OCI-M1 (cell line): Measurements from ENCODE around the gene SCGB3A1.

Source experiments
- DNase-seq: peaks from one replicate; lab custom pipeline; 2025; lab: John Stamatoyannopoulos, UW

The SCGB3A1 gene

DNA sequence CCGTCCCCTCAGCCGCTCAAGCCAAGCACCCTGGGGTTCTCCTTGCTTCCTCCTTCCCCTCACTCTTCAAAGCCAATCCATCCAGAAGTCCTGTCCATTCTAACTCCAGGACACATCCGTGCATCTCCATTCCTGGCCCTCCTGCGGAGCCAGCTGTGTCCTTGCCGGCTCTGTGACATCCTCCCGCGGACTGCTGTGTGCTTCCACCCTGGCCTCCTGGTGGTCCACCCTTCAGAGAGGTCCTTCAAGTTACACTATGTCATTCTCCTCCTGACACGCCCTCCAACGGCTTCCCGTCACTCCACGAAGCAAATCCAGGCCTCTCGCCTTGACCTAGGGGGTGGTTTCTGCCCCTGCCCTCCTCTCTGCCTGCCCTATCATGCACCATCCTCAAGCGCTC is 13.0 kb upstream of the SCGB3A1 start:
- DNase-seq = no peak

DNA sequence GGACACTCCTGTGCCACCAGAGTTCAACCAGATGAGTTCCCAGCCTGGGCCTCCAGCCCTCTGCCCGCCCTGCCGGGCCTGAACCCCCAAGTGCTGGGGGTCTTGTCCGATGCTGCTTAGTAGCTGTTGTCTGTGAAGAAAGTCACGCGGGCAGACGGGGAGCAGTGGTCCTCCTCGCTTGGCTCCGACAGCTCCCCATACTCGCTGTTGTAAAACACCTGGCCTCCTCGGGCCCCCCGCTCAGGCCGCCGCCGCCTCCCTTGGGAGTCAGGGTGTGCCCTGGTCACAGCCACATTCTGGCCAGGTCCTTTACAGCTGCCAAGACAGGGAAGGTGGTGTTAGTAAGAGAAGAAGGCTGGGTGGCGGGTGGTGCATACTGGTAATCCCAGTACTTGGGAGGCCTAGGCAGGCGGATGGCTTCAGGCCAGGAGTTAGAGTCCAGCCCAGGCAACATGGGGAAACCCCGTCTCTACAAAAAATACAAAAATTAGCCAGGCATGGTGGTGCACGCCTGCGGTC is 11.8 kb upstream of the SCGB3A1 start:
- no peak for DNase-seq

DNA sequence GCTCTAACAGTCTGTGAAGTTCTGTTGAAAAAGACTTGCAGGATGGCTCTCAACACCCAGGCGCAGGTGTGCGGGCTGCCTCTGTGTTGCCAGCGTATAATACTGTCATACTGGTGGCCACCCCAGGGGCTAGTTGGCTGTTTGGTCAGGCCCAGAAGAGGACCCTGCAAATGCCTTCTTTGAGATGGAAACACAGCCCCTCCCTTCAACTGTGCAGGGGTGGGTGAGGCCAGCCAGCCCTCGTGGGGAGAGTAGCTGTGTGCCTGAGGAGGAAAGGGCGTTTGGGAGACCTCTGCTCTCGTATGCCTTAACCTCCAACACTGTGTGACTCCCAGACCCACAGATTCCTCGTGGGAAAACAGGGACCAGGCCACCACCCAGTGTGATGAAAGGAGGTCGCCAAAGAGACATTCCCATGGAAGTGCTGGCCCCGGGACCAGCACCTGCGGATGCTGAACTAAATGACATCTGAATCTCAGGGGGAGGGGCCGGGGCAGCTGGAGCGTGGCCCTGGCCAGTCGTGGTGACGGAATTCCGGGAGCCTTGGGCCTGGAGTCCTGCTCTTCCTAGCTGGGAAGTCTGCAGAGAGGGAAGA is 11.3 kb upstream of the SCGB3A1 start:
- no peak for DNase-seq

DNA sequence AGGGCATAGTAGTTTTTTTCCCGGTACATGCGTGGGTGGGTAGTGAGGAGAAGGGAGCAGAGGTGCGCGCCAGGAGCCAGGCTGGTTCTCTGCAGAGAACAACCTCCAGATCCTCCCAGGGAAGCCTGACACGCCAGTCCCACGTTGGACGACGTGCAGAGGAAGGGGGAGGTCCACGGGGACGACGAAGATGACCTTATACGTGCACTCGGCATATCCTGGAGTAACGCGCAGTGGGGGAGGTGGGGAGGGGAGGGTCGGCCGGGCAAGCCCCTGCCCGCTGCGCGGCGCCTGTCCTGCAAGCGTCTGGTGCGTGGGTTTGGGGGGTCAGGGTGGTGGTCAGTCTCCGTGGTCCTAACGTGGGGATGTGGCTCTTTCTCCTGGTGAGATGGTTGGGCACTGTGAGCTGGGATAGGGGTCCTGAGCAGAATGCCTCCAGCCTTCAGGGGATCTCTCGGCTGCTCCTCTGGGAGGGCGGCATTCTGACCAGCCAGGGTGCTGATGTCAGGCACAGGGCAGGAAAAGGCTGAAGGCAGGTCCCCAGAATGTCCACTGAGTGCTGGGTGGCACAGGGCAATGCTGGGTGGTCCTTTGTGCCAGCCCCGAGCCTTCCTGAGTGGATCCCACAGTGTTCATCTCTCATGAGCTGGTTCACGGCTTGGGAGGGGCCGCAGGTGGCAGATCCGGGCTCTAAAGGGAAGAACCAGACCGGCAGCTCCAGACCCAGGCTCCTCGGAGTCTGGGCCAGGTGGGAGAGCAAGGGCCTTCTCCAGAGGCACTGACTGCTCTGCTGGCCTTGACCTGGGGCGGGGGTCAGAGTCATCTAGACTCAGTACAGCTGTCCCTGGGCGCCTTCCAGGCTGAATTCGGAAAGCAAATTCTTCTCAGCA is 10.5 kb upstream of the SCGB3A1 start:
- no peak for DNase-seq

DNA sequence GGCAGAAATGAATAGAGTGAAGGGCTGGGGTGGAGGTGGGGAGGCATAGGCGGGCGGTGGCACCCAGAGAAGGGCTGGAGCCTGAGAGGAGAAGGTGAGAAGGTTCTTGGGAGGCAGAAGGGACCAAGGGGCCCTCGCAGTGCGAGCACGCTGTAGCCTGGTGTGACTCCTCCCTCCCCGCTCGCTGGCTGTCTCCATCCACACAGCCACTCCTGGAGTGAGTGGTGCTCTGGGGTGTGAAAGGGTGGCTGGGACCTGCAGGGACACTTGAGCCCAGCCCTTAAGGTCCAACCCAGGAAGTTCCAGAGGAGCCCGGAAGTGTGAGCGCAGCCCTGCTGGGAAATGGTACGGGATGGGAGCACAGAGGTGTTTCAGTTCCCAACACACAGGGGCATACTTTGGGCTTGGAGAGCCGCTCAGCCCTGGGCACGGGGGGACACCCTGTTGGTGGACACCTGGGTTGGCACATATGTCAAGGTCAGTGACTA is 9.3 kb upstream of the SCGB3A1 start:
- no peak for DNase-seq

DNA sequence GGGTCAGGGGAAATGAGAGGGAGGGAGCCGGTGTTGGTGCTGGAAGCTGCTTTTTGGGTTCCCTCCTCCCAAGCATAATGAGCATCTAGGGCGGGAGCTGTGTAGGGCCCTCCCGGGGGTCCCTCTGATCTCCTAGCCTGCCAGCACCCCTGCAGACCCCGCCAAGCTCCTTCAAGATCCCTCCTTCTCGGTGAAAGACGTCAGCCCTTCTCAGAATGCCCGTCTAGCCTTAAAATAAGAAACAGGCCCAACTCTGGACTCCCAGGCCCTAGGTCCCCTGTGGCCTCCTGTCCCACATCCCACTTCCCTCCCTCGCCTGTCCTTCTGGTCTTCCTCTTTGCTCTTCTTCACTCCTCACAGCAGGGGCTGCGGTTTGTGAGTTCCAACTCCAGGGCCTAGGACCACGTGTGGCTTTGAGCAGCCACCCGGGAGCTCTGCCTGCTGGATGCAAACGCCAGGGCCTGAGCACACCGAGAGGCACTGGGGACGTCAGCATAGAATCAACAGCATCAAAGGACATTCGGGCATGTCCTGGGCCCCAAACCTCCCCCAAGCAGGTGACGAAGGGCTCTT is 8.8 kb upstream of the SCGB3A1 start:
- no peak for DNase-seq

DNA sequence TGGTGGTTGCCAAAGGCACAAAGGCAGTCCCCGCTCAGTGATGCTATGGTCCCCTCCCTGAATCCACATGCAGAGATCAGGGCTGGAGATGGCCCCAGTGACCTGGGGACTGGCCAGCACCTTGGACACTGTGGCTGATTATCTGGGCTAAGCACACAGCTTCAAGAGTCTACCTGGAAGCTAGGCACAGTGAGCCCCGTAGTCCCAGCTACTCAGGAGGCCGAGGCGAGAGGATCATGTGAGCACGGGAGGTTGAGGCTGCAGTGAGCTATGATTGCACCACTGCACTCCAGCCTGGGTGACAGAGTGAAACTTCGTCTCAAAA is 8.3 kb upstream of the SCGB3A1 start:
- DNase-seq = no peak

DNA sequence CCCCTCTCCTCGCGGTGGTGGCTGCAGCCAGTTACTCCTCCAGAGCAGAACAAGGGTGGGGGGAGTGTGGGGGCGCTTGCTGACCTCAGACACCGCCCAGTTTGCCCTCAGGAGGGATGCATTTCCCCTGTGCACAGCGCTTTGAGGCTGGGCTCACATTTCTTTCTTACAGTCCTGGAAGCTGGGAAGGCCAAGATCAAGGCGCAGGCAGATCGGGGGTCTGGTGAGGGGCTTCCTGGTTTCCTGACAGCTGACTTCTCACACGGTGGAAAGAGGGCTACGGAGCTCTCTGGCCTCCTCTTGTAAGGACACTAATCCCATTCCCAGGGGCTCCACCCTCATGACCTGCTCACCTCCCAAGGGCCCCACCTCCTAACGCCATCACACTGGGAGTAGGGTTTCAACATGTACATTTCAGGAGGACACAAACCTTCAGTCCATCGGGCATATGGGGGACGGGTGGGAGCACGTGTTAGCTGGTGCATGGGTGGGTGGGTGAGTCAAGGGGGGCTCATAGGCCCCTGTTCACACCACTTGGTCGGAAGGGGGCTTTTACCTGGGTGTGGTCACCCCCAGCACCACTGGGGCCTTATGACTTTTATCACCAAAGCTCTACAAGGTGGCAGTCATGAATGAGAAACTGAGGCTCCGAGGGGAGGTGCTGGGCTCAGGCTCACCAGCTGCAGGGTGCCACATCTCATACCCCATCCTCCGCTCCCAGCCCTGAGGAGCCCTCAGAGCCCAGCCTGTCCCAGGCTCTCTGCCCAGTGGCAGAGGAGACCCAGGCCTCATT is 7.7 kb upstream of the SCGB3A1 start:
- no peak for DNase-seq

DNA sequence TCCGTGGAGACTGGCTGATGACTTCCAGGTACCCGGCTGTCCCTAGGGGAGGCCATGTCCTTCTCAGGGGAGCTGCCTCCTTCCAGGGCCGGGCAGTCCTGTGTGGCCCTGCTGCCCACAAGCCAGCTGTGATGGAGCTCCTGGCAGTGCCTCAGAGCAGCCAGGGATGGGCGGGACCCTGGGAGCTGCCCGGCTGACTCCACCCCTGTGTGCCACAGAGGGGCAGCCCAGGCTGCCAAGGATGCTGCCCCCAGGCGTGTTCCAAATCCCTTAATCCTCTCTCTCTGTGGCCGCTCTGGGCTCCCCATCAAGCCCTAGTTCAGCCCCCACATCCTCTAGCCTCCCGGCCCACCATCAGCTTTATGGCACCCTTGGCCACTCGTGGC is 7.0 kb upstream of the SCGB3A1 start:
- no peak for DNase-seq

DNA sequence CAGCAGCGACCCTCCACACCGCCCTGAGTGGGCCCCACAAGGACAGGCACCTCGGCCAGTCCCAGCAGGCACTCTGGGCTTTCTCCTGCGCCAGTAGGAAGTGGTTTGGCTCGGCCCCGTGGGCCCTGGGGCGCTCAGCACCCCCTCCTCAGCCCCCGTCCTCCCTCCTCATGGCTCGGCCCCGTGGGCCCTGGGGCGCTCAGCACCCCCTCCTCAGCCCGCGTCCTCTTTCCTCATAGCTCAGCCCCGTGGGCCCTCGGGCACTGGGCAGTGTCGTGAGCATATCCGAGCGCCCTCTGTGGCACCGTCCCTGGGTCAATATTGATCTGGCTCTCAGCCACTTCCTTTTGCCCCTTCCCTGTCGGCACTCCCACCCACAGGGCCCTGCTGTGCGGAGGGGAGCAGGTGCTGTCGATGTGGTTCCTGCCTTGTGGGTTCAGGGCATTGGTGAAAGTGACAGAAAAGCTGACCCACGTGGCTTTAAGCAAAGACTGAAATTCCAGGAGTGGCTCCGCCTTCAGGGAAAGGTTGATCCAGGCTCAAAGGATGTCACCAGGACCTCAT is 5.5 kb upstream of the SCGB3A1 start:
- DNase-seq = no peak

DNA sequence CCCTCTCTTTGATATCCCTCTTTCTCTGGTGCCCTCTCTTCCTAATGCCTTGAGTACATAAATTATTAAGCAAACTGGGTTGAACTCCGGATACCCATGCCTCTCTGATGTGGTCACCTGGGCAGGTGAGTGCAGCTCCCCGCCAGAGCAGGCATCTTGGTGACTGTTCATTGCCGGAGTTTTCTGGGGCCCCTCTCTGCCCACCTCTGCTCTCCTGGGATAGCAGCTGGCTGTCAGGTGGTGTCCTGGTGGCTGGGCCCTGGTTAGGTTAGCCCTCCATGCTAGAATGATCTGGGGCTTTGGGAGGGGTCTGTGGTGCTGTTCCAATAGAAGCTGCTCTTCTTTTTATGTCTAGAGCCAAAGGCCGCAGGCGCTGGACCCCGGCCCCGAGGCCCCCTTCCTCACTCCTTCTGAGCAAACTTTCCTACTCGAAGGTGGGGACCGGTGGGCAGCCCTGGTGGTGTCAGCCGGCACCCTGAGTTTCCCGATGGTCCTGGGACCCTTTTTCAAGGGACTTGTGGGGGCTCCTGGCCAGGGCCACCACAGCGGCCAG is 4.9 kb upstream of the SCGB3A1 start:
- no peak for DNase-seq

DNA sequence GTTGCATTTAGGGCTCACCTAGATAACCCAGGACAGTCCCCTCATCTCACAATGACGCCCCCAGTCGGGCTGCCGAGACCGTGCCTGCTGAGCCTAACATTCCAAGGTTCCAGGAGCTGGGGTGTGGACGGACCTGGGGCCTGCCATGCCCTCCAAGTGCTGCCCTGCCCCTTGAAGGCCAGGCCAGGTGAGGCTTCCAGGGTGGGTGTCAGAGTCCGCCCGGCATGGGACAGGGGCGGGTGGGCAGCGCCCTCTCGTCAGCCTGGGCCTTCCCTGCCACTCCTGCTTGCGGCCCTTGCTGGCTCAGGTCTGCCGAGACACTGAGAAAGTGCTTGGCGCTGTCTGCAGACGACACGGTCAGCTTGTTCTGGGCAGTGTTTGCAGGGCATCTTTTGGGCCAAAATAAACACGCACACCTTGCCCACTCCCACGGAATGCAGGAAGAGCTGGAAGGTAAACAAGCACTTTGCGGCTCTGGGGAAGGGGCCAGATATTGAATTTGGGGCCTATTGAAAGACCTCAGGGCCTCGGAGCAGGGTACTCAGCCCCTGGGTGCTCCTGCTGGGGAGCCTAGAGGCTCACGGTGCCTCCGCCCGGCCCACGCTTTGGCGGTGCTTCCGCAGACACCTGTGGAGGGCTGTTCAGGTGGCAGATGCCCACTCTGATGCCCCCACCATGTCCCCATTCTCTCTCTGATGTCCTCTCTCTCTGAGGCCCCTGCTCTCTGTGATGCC is 4.2 kb upstream of the SCGB3A1 start:
- DNase-seq = no peak

DNA sequence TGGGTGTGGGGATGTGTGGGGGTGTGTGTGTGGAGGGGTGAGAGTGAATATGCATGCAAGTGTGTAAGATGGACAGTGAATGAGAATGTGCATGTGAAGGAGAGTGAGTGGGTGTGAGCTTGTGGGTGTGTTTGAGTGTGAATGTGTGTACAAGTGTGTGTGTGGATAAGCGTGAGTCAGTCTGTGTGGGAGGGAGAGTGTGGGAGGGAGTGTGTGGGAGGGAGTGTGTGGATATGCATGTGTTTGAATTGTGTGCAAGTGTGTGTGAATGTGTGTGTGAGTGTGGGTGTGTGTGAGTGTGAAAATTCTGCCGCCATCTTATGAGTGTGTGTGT is 3.7 kb upstream of the SCGB3A1 start:
- no peak for DNase-seq

DNA sequence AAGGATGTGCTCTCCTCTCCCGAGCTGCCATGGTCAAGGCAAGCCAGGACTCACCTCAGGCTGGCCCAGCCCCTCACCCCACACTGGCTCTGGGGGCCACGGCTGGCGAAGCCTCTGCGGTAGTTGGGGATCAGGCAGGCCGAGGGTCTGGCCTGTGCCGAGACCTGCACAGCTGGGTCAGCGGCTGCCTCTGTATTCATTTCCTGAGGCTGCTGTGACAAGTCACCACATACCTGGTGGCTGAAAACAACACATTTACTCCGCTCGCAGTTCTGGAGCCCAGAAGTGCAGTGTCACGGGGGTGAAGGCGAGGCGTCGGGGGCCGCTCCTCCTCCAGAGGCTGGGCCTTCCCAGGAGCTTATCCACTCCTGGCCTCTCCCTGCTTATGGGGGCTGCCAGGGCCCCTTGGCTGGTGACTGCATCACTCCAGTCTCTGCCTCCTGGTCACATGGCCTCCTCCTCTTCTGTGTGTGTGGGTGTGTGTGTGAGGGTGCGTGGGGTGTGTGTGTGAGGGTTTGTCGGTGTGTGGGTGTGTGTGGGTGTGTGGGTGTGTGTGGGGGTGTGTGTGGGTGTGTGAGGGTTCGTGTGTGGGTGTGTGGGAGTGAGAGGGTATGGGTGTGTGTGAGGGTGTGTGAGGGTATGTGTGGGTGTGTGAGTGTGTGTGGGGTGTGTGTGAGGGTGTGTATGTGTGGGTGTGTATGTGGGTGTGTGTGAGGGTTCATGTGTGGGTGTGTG is 3.2 kb upstream of the SCGB3A1 start:
- no peak for DNase-seq

DNA sequence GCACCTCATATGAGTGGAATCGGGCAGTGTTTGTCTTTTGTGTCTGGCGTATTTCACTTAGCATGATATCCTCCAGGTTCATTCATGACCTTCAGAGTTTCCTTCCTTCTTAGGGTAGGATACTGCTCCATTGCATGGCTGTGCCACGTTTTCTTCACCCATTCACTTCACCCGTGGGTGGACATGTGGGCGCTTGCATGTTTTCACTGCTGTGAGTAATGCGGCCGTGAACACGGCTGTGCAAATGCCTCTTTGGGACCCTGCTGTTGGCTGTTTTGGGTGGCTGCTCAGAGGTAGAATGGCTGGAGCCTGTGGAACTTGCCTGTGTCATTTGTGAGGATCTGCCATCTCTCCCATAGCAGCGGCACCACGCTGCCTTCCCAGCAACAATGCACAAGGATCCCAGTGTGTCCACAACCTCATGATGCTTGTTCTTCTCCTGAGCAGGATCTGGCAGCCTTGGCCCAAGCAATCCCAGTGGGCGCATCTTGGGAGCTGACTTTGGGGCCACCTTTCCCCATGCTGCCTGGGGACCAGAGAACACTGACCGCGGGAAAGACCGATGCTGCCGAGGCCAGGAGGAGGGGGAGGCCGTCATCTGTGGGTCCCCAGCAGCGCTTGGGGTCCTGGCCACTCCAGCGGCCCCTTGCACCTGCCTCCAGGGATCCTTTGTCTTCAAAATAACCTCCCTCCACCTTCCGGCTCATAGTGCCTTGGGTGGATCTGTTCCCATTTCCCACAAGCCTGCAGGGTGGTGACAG is 2.3 kb upstream of the SCGB3A1 start:
- no peak for DNase-seq

DNA sequence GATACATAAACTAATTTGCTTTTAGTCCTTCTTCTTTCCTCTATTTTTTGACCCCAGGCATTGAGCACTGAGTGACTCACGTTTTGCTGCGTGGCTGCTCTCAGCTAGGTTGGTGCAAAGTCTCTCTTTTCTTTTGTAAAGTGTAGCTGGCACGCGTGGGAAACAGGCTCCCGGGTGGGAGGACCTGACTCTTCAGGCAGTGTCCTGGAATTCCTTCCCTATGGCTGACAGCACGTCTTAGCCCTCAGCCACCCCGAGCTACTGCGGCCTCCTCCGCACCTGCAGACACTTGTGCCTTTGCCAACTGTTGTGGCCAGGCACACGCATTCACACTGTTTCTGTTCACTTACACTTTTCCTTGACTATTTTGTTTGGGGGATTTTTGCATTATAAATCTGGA is 877 bp upstream of the SCGB3A1 start:
- no peak for DNase-seq

DNA sequence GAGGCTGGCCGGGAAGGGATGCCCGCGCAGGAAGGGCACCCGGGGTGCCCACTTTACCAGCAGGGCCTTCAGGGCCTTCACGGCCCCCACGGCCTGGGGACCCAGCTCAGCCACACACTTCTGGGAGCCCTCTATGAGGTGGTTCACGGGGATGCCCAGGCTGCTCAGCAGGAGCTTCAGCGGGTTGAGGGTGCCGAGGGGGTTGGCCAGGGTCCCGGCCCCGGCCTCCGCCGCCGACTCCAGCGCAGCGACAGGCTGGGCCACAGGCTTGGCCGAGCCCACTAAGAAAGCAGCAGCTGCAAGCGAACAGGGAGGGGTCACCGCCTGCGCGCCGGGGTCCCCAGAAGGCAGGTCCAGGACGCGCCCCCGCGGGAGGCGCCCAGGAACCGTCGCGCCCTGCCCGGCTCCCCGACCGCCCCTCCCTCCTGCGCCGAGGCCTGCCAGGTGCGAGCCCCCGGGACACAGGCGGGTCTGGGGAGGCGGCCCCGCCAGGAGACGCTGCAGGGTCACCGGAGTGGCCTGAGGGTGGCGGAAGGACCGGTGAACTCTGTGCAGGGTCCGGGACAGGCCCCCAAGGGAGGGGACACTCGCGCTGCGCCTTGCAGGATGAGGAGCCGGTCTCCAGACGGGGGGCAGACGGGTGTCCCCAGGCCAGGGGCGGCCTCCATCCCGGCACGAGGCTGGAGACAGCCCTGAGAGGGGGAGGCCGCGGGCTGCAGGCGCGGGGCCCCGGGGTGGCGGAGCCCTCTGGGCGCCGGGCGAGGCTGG is 572 bp downstream of the SCGB3A1 start:
- no peak for DNase-seq

DNA sequence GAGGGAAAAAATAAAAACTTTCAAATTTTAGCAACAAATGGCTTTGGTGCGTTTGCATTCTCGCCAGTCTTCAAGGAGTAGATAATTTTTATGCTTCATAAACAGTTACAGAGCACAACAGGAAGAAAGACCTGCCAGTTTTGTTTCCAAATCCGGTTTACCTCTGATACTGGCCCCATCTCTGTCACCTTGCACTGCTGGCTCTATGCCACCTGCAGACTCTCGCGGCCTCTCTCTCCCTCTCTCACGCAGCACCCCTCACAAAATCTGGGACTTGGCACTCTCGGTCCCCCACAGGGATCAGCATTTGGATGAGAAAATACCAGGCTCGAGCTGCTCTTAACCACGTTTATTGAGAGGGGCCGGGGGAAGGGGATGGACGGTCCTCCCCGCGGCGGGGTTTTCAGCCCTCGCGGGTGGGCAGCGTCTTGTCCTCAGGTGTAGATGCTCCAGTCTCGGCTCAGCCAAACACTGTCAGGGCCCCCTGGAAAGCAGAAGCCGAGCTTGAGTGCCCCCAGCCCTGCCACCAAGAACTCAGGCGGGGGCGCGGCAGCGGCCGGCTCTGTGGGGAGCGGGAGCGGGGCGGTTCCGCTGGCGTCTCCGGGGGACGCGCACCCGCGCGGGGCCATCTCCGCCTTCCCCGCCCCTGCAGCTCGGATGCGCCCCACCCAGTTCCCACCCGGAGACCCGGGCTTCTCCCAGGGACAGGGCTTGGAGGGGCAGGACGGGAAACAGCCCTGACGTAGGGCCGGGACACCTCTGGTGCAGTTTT is 1.3 kb downstream of the SCGB3A1 start:
- DNase-seq = no peak
